ENCODE results near the gene TTLL11. TPM values are rescaled to one million over a fixed set of nuclear protein-coding genes. Genes with fewer than 3 reads are reported as not detected.
"Not testable (repeated sequence)": the region's sequence is repeated elsewhere in the genome, so short reads cannot be mapped to it uniquely, and the experiment has no call there.

Gene TTLL11
- total RNA-seq, 4 donors from 2014 or later = 3.0 to 9.9 (median 7.4) TPM

DNA sequence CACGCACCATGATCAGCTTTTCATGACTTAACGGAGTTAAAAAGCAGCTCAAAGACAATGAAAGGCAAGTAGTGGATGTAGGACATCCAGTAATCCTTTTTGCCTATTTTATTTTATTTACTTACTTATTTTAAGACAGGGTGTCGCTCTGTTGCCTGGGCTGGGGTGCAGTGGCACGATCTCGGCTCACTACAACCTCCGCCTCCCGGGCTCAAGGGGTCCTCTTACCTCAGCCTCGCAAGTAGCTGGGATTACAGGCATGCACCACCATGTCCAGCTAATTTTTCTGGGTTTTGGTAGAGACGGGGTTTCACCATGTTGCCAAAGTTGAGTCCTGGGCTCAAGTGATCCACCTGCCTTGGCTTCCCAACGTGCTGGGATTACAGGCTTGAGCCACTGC lies 292.7 kb downstream of the TTLL11 start:
- Histone ChIP-seq H3K36me3 (no peaks in the 10 kb centered on the region), H3K27ac (no peak overlapping the region), H3K9me3 (no peaks in the 10 kb centered on the region), H3K4me1 (no peaks in the 10 kb centered on the region), H3K27me3 (no peaks in the 10 kb centered on the region), H3K4me3 (no peak overlapping the region)
- TF ChIP-seq CTCF (IDR thresholded peaks at IDR 0.05) (no peak), POLR2A (IDR thresholded peaks at IDR 0.05) (no peak)
- DNase-seq = no peak

DNA sequence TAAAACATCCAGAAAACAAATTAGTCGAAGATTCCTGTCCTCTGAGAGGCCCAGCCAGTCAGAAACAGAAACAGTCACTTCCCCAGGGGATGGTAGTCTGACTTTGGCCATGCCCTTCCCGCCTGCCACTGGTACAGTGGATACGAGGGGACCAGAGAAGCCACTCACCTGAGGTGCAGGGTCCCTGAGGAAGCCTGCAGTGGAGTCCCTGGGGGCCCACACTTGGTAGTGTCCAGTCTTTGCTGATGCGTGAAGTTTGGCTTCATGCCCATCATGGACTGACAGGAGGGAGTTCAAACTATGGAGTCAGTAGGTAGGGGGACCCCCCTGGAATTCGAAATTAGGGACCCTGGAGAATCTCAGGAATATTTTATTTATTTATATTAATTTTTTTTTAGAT lies 294.2 kb downstream of the TTLL11 start:
- Histone ChIP-seq H3K27ac (no peak overlapping the region), H3K4me1 (no peaks in the 10 kb centered on the region), H3K4me3 (no peak overlapping the region), H3K36me3 (no peaks in the 10 kb centered on the region), H3K27me3 (no peaks in the 10 kb centered on the region), H3K9me3 (no peaks in the 10 kb centered on the region)
- TF ChIP-seq POLR2A (IDR thresholded peaks at IDR 0.05) = no peak
- no peak for TF ChIP-seq CTCF (IDR thresholded peaks at IDR 0.05)
- no peak for DNase-seq

DNA sequence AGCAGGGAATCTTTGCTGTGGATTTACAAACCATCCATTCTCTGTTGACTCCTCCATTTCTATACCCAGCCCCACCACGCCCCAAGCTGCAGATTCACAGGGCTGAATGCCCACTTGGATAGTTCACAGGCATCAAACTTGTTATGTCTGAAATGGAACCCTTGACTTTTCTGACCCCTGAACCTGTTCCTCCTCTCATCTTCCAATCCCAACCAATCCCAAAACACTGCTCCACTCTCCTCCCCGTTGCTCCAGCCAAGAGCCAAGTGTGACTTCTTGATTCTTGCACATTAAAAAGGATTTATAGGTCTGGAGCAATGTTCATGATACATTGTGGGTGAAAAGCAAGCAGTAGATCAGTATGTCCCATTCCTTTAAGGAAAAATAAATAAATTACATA lies 296.0 kb downstream of the TTLL11 start:
- H3K9me3 ChIP-seq = no peaks in the 10 kb centered on the region
- DNase-seq = no peak
- H3K4me3 ChIP-seq = no peak overlapping the region
- H3K27me3 ChIP-seq = no peaks in the 10 kb centered on the region
- no peak overlapping the region for H3K27ac ChIP-seq
- H3K36me3 ChIP-seq = no peaks in the 10 kb centered on the region
- no peaks in the 10 kb centered on the region for H3K4me1 ChIP-seq
- TF ChIP-seq CTCF (IDR thresholded peaks at IDR 0.05) = no peak

DNA sequence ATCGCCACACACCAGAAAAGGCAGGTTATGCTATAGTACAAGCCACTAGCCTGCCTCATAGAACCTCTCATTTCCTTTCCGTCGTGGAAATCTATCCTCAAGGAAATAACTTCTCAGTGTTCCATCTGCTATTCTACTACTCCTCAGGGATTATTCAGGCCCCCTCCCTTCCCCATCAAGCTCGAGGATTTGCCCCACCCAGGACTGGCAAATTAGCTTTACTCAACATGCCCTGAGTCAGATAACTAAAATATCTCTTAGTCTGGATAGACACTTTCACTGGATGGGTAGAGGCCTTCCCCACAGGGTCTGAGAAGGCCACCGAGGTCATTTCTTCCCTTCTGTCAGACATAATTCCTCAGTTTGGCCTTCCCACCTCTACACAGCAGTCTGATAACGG lies 298.8 kb downstream of the TTLL11 start:
- not testable (repeated sequence) for H3K4me1 ChIP-seq, H3K9me3 ChIP-seq, H3K36me3 ChIP-seq, H3K4me3 ChIP-seq, H3K27me3 ChIP-seq, H3K27ac ChIP-seq, DNase-seq

GRCh38 chr9:121792476-121792875 lies 300.6 kb downstream of the TTLL11 start:
- H3K4me1 ChIP-seq, H3K4me3 ChIP-seq, H3K27me3 ChIP-seq, H3K9me3 ChIP-seq, DNase-seq, H3K36me3 ChIP-seq, H3K27ac ChIP-seq: not testable (repeated sequence)

DNA sequence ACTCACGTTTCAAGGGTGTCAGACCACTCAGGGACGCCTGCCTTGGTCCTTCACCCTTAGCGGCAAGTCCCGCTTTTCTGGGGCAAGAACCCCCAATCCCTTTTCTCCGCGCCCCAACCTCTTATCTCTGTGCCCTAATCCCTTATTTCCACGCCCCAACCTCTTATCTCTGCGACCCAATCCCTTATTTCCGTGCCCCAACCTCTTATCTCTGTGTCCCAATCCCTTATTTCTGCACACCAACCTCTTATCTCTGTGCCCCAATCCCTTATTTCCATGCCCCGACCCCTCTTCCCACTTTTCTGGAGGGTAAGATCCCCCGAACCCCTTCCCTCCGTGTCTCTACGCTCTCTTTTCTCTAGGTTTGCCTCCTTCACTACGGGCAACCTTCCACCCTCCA lies 302.3 kb downstream of the TTLL11 start:
- no peaks in the 10 kb centered on the region for H3K9me3 ChIP-seq
- H3K4me3 ChIP-seq = no peak overlapping the region
- TF ChIP-seq POLR2A (IDR thresholded peaks at IDR 0.05) = no peak
- TF ChIP-seq CTCF (IDR thresholded peaks at IDR 0.05) = no peak
- no peak overlapping the region for H3K27ac ChIP-seq
- H3K36me3 ChIP-seq = no peaks in the 10 kb centered on the region
- no peaks in the 10 kb centered on the region for H3K27me3 ChIP-seq
- no peak for DNase-seq
- H3K4me1 ChIP-seq = no peaks in the 10 kb centered on the region

DNA sequence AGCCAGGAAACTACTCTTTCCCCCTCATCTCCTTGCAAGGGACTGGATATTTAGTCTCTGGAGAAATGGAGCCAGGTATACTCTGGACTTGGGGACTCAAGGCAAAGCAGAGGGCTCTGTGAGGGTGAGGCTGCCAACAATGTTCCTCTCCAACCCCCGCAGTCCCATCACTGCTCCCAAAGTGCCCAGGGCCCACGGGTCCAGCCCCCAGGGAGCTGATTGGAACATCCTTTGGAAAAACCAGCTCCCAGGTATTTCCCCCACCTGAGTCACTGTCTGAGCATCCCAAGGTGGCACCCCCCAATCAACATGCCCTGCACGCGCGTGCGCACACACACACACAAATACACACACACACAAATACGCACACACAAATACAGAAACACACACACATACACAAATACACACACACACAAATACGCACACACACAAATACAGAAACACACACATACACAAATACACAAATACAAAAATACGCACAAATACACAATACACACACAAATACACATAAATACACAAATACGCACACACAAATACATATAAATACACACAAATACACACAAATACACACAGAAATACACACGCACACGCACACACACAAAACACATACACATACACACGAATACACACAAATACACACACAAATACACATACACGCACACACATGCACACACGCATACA lies 304.3 kb downstream of the TTLL11 start:
- no peak overlapping the region for H3K27ac ChIP-seq
- H3K36me3 ChIP-seq = peaks cover 0 to 15% (median 0%) of the 10 kb centered on the region in 3 donors
- H3K27me3 ChIP-seq = no peaks in the 10 kb centered on the region
- H3K9me3 ChIP-seq = no peaks in the 10 kb centered on the region
- no peak for DNase-seq
- no peak for TF ChIP-seq POLR2A (IDR thresholded peaks at IDR 0.05)
- no peak overlapping the region for H3K4me3 ChIP-seq
- H3K4me1 ChIP-seq = no peaks in the 10 kb centered on the region

All from Peyer's patch (tissue), 4 donors.